Smooth muscle cell (in vitro differentiated cells): ENCODE measurements around the gene PNMA8C. TPM values are rescaled to one million over a fixed set of nuclear protein-coding genes. Genes with fewer than 3 reads are reported as not detected.
"Not testable (repeated sequence)": the region's sequence is repeated elsewhere in the genome, so short reads cannot be mapped to it uniquely, and the experiment has no call there.

Source experiments
- DNase-seq: peaks from one replicate; lab custom pipeline; 2025; ENCODE audit not compliant: unreplicated experiment; lab: John Stamatoyannopoulos, UW
- H2AFZ ChIP-seq: fragments of 200-600 bp; sonication (generic); 2 replicates; pipeline ENCODE4 v1.6.0; 2016; ENCODE audit warnings: antibody characterized with exemption, low read depth, mild to moderate bottlenecking
- H3F3A ChIP-seq: fragments of 200-600 bp; sonication (generic); 2 replicates; pipeline ENCODE4 v1.6.0; 2017; ENCODE audit warnings: antibody characterized with exemption, low read depth
- H3K27ac ChIP-seq: fragments of 200-600 bp; sonication (generic); 2 replicates; pipeline ENCODE4 v1.5.1; 2016; ENCODE audit warnings: low read depth, mild to moderate bottlenecking
- H3K27me3 ChIP-seq: fragments of 200-600 bp; sonication (generic); 2 replicates; pipeline ENCODE4 v1.6.1; 2016; ENCODE audit warnings: low read depth, mild to moderate bottlenecking
- H3K36me3 ChIP-seq: fragments of 200-600 bp; sonication (generic); 2 replicates; pipeline ENCODE4 v1.5.1; 2016; ENCODE audit warnings: low read depth
- H3K4me1 ChIP-seq: fragments of 200-600 bp; sonication (generic); 2 replicates; pipeline ENCODE4 v1.5.1; 2016; ENCODE audit warnings: low read depth
- H3K4me2 ChIP-seq: fragments of 200-600 bp; sonication (generic); 2 replicates; pipeline ENCODE4 v1.6.0; 2016; ENCODE audit warnings: mild to moderate bottlenecking
- H3K4me3 ChIP-seq: fragments of 200-600 bp; sonication (generic); 2 replicates; pipeline ENCODE4 v1.5.1; 2016; ENCODE audit warnings: mild to moderate bottlenecking
- H3K79me2 ChIP-seq: fragments of 200-600 bp; sonication (generic); 2 replicates; pipeline ENCODE4 v1.6.0; 2016; ENCODE audit warnings: low read depth, mild to moderate bottlenecking
- H3K9ac ChIP-seq: fragments of 200-600 bp; sonication (generic); 2 replicates; pipeline ENCODE4 v1.6.0; 2016; ENCODE audit warnings: low read depth
- H3K9me3 ChIP-seq: fragments of 200-600 bp; sonication (generic); replicated peaks from 2 replicates; pipeline ENCODE4 v1.5.1; 2016; ENCODE audit warnings: low read depth
- H4K20me1 ChIP-seq: fragments of 200-600 bp; sonication (generic); 2 replicates; pipeline ENCODE4 v1.6.0; 2016; ENCODE audit warnings: low read depth
- CTCF ChIP-seq: fragments of 200-600 bp; sonication (generic); IDR thresholded peaks from 2 replicates; pipeline ENCODE4 v1.5.1; 2017; ENCODE audit warnings: borderline replicate concordance, mild to moderate bottlenecking, antibody characterized with exemption; ENCODE audit not compliant: insufficient read depth, poor library complexity, severe bottlenecking
- WGBS: methylation state at CpG from one replicate; pipeline ENCODE4 v1.1.7; 2016; ENCODE audit warnings: low lambda C conversion rate; 5-methylcytosine and 5-hydroxymethylcytosine counted together
- polyA plus RNA-seq: library from polyadenylated mRNA; unstranded; fragments of >200 nt; fragmentation: Nextera tagmentation; extraction: Ambion mirVana; gene quantifications from 2 replicates; pipeline ENCODE4 v1.2.1, GENCODE V29; 2016
- total RNA-seq: library from RNA; depleted of rRNA; stranded (reverse); fragments of >200 nt; gene quantifications from 2 replicates; pipeline ENCODE4 v1.2.3, GENCODE V29; 2014

PNMA8C gene
- total and polyA plus RNA-seq, 2 experiments from 2014 or later: not detected

- no peak overlapping the region for H3K4me2 ChIP-seq
- H4K20me1 ChIP-seq: no peaks in the 10 kb centered on the region
- no peak overlapping the region for H3K27ac ChIP-seq
- no peak overlapping the region for H3K4me3 ChIP-seq
- WGBS: 98% methylated on average over 1 of the region's 1 CpG
- no peak overlapping the region for H2AFZ ChIP-seq
- H3K27me3 ChIP-seq: no peaks in the 10 kb centered on the region
- no peaks in the 10 kb centered on the region for H3K9me3 ChIP-seq
- no peaks in the 10 kb centered on the region for H3K4me1 ChIP-seq
- H3F3A ChIP-seq: no peaks in the 10 kb centered on the region
- no peaks in the 10 kb centered on the region for H3K79me2 ChIP-seq
- no peaks in the 10 kb centered on the region for H3K36me3 ChIP-seq
- no peak for TF ChIP-seq CTCF
- DNase-seq: no peak
- H3K9ac ChIP-seq: no peak overlapping the region
These were observed 13.1 kb upstream of the PNMA8C start for GRCh38 chr19:46441866-46442265.

GRCh38 chr19:46435689-46436088 is 7.0 kb upstream of the PNMA8C start:
- not testable (repeated sequence) for DNase-seq, H3K4me2 ChIP-seq, H3K36me3 ChIP-seq, H3F3A ChIP-seq, H4K20me1 ChIP-seq, H3K79me2 ChIP-seq, H2AFZ ChIP-seq, H3K27ac ChIP-seq, H3K27me3 ChIP-seq, H3K9me3 ChIP-seq, H3K4me3 ChIP-seq, H3K9ac ChIP-seq, H3K4me1 ChIP-seq
- 96% methylated on average over 4 of the region's 4 CpGs for WGBS

GRCh38 chr19:46435009-46435408 is 6.3 kb upstream of the PNMA8C start:
- no peak overlapping the region for H3K4me2 ChIP-seq
- H4K20me1 ChIP-seq: no peaks in the 10 kb centered on the region
- TF ChIP-seq CTCF: no peak
- H2AFZ ChIP-seq: peak overlapping the region; percentile 18
- no peak overlapping the region for H3K9ac ChIP-seq
- H3K9me3 ChIP-seq: no peaks in the 10 kb centered on the region
- H3F3A ChIP-seq: no peaks in the 10 kb centered on the region
- H3K79me2 ChIP-seq: no peaks in the 10 kb centered on the region
- H3K4me1 ChIP-seq: no peaks in the 10 kb centered on the region
- no peaks in the 10 kb centered on the region for H3K36me3 ChIP-seq
- H3K4me3 ChIP-seq: no peak overlapping the region
- WGBS: 58% methylated on average over 6 of the region's 6 CpGs
- H3K27ac ChIP-seq: no peak overlapping the region
- no peak for DNase-seq
- H3K27me3 ChIP-seq: peaks cover under 1% of the 10 kb centered on the region

GRCh38 chr19:46433470-46433869 is 4.7 kb upstream of the PNMA8C start:
- not testable (repeated sequence) for H3K4me3 ChIP-seq, H3K79me2 ChIP-seq, H3K36me3 ChIP-seq, H3K27ac ChIP-seq, H2AFZ ChIP-seq, DNase-seq, H3K9me3 ChIP-seq, H3K9ac ChIP-seq, H3F3A ChIP-seq, H3K4me1 ChIP-seq, H4K20me1 ChIP-seq, H3K4me2 ChIP-seq
- peaks cover 11% of the 10 kb centered on the region for H3K27me3 ChIP-seq
- WGBS: 83% methylated on average over 7 of the region's 7 CpGs

GRCh38 chr19:46431824-46432223 is 3.1 kb upstream of the PNMA8C start:
- H3K4me3 ChIP-seq: no peak overlapping the region
- no peaks in the 10 kb centered on the region for H3K36me3 ChIP-seq
- no peak overlapping the region for H2AFZ ChIP-seq
- 40% methylated on average over 9 of the region's 10 CpGs for WGBS
- no peaks in the 10 kb centered on the region for H3K79me2 ChIP-seq
- H3F3A ChIP-seq: no peaks in the 10 kb centered on the region
- no peak overlapping the region for H3K27ac ChIP-seq
- no peak overlapping the region for H3K4me2 ChIP-seq
- H3K4me1 ChIP-seq: peaks cover 4% of the 10 kb centered on the region
- no peak for TF ChIP-seq CTCF
- H3K9me3 ChIP-seq: no peaks in the 10 kb centered on the region
- peaks cover 19% of the 10 kb centered on the region for H3K27me3 ChIP-seq
- no peak for DNase-seq
- no peaks in the 10 kb centered on the region for H4K20me1 ChIP-seq
- no peak overlapping the region for H3K9ac ChIP-seq
